Measurements from ENCODE around the gene ATP6AP2. TPM values are rescaled to one million over a fixed set of nuclear protein-coding genes. Genes with fewer than 3 reads are reported as not detected.
A peak's percentile ranks its signal among the peaks of the same experiment; 100 is the strongest.

The ATP6AP2 gene
- total RNA-seq (2012; rRNA removed) (61.4 and 76.2 TPM in 2 replicates), polyA plus RNA-seq (2012; rRNA removed) (141 and 175 TPM in 2 replicates), Bru-seq, nascent RNA (percentile 75 among the genes with signal in this experiment), BruChase-seq, experiment 1, labeled RNA remaining after a 6-hour chase (percentile 76 among the genes with signal in this experiment), BruChase-seq, experiment 2, labeled RNA remaining after a 2-hour chase (percentile 65 among the genes with signal in this experiment)
- polyA plus RNA-seq (2012; cell fraction: cytosol; rRNA removed): 62.2 and 82.0 TPM in 2 replicates
- 21.9 and 112 TPM in 2 replicates for polyA plus RNA-seq (2012; cell fraction: nucleus; rRNA removed; ENCODE audit: low replicate concordance)
- long read RNA-seq, transcript ATP6AP2-217 (9 exons, 2,337 nt): major isoform, 426 of 471 reads
- long read RNA-seq, transcript ATP6AP2-202 (7 exons, 1,093 nt): minor isoform, 7 of 471 reads
- long read RNA-seq, partial matches to known transcripts: 23 of 471 reads
- long read RNA-seq, other reads (novel, unspliced or antisense): 8 of 471 reads

GRCh38 chrX:40580537-40581335 lies at the start of gene ATP6AP2:
TSS of gene ATP6AP2 (plus strand) at chrX:40580970. CDS start at chrX:40581066, 96 bp downstream.
- Histone ChIP-seq H3K79me1 (ENCODE audit: low read depth in 1 of 2, low read length in 2 of 2) (peaks cover 0 to 10% of the 10 kb centered on the region in 2 experiments; a peak in 1 of 4 replicates), H2BK120ac (ENCODE audit: low read depth, low read length) (no peak within 1 kb of the TSS; the same call in 1 of the 2 replicates), H3K18ac (ENCODE audit: low read depth, low read length) (no peak within 1 kb of the TSS), H3K56ac (ENCODE audit: extremely low read depth, insufficient read depth, low read length) (no peak within 1 kb of the TSS), H4K5ac (ENCODE audit: low read depth, low read length) (peak within 1 kb of the TSS; percentile 51), H3K4me2 (ENCODE audit: low read depth, low read length) (peak within 1 kb of the TSS; percentile 96), H4K20me1 (ENCODE audit: insufficient read depth, low read length) (peaks cover 19% of the 10 kb centered on the region), H2AK9ac (replicated peaks; ENCODE audit: low read depth, low read length, poor library complexity) (peak within 1 kb of the TSS; percentile 67), H2BK15ac (ENCODE audit: low read depth, low read length) (peak within 1 kb of the TSS; percentile 74; the same call in 1 of the 3 replicates), H4K91ac (ENCODE audit: insufficient read depth, low read depth, low read length) (no peak within 1 kb of the TSS; the same call in 1 of the 2 replicates), H4K8ac (ENCODE audit: low read depth in 2 of 2, low read length in 2 of 2) (peak within 1 kb of the TSS; percentile 90 to 96; a peak in 3 of 4 replicates), H3K4me1 (ENCODE audit: control insufficient read depth, insufficient read depth, low read length) (no peaks in the 10 kb centered on the region), H3K27ac (ENCODE audit: insufficient read depth, low read length) (peak within 1 kb of the TSS; percentile 70), H2AK5ac (ENCODE audit: low read depth, low read length) (no peak within 1 kb of the TSS), H2AFZ (replicated peaks; ENCODE audit: low read length, poor library complexity) (peak within 1 kb of the TSS; percentile 95), H3K36me3 (ENCODE audit: control insufficient read depth, insufficient read depth, low read length) (no peaks in the 10 kb centered on the region), H3K4ac (ENCODE audit: low read depth, low read length) (peak within 1 kb of the TSS; percentile 77; the same call in 1 of the 2 replicates), H3K27me3 (ENCODE audit: control insufficient read depth, insufficient read depth, low read length) (no peaks in the 10 kb centered on the region), H3K9me3 (ENCODE audit: control insufficient read depth, insufficient read depth, low read length) (no peaks in the 10 kb centered on the region), H3K23ac (ENCODE audit: low read depth, low read length) (peak within 1 kb of the TSS; percentile 5; the same call in 1 of the 2 replicates), H3K9ac (ENCODE audit: low read depth, low read length) (peak within 1 kb of the TSS; percentile 87), H3K4me3 (ENCODE audit: insufficient read depth, low read depth, low read length) (peak within 1 kb of the TSS; percentile 69), H3K9me1 (ENCODE audit: insufficient read depth, low read length) (0 out of 2 replicates have a peak, but pooled peaks cover 4% of the 10 kb centered on the region), H3K14ac (replicated peaks; ENCODE audit: low read depth, low read length) (peak within 1 kb of the TSS; percentile 81; the same call in 1 of the 2 replicates), H2BK20ac (ENCODE audit: low read depth, low read length) (no peak within 1 kb of the TSS), H2BK5ac (ENCODE audit: low read depth, low read length, poor library complexity, severe bottlenecking) (peak within 1 kb of the TSS; percentile 67)
- in situ Hi-C loops (cut with MboI; ENCODE audit: low sequenced_read_pairs) (no loop called here), dilution Hi-C loops (cut with HindIII; ENCODE audit: low sequenced_read_pairs, unreplicated experiment) (no loop called here), intact Hi-C loops (cut with micrococcal nuclease) (no loop called here)
- ChIA-PET POLR2A (ENCODE audit: unreplicated experiment) (no interaction called here), CTCF (interaction anchor here (1.6 kb wide), 1 partner anchor 37 kb away, joined by 4 read pairs; no protein-coding TSS in a partner anchor)
- ATAC-seq (ENCODE audit: low read depth): peak; percentile 98
- peak; percentile 90 for DNase-seq
- TF ChIP-seq, protein P1, sequence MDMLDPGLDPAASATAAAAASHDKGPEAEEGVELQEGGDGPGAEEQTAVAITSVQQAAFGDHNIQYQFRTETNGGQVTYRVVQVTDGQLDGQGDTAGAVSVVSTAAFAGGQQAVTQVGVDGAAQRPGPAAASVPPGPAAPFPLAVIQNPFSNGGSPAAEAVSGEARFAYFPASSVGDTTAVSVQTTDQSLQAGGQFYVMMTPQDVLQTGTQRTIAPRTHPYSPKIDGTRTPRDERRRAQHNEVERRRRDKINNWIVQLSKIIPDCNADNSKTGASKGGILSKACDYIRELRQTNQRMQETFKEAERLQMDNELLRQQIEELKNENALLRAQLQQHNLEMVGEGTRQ (IDR thresholded peaks at IDR 0.05; ENCODE audit: low read depth, low read length): peak; percentile 53; the same call in 1 of the 2 replicates
- TF ChIP-seq MAZ (IDR thresholded peaks at IDR 0.05; ENCODE audit: borderline replicate concordance, low read depth, low read length) (peak; percentile 25; the same call in 1 of the 2 replicates), MAFK (IDR thresholded peaks at IDR 0.05; ENCODE audit: low read depth, low read length) (no peak), POLR2A (IDR thresholded peaks at IDR 0.05; ENCODE audit: low read depth, low read length) (peak; percentile 65; the same call in 1 of the 2 replicates), RAD21 (IDR thresholded peaks at IDR 0.05; ENCODE audit: low read length) (no peak)
- 29% methylated on average over 72 of the region's 89 CpGs; no CpG with 5 or more reads in 1 of the 2 experiments for WGBS, 2 experiments (ENCODE audit: extremely low coverage in 2 of 2, insufficient read length in 1 of 2)
- BruUV-seq (replicated peaks): no TSS peak

Measured in IMR-90 (cell line).